ENCODE data around the gene LDAF1. TPM values are rescaled to one million over a fixed set of nuclear protein-coding genes. Genes with fewer than 3 reads are reported as not detected.

The LDAF1 gene
- total and polyA plus RNA-seq, 2 donors (not counting 1 experiment from before 2014, with no cell fraction given): 36.3 to 123 TPM

- DNase-seq (ENCODE audit: low read depth in 2 of 2): no peak
- H2AFZ ChIP-seq (ENCODE audit: low read length): no peak overlapping the region
- TF ChIP-seq, protein P1, sequence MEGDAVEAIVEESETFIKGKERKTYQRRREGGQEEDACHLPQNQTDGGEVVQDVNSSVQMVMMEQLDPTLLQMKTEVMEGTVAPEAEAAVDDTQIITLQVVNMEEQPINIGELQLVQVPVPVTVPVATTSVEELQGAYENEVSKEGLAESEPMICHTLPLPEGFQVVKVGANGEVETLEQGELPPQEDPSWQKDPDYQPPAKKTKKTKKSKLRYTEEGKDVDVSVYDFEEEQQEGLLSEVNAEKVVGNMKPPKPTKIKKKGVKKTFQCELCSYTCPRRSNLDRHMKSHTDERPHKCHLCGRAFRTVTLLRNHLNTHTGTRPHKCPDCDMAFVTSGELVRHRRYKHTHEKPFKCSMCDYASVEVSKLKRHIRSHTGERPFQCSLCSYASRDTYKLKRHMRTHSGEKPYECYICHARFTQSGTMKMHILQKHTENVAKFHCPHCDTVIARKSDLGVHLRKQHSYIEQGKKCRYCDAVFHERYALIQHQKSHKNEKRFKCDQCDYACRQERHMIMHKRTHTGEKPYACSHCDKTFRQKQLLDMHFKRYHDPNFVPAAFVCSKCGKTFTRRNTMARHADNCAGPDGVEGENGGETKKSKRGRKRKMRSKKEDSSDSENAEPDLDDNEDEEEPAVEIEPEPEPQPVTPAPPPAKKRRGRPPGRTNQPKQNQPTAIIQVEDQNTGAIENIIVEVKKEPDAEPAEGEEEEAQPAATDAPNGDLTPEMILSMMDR (conservative IDR thresholded peaks at IDR 0.05 in 1 of 2, IDR thresholded peaks at IDR 0.05 in 1 of 2; ENCODE audit: low read depth in 1 of 2, low read length in 2 of 2): no peak
- TF ChIP-seq EZH2 (IDR thresholded peaks at IDR 0.05; ENCODE audit: low read length, missing control alignments): no peak
Observed at GRCh38 chr16:21117567-21117966, 40.9 kb upstream of the LDAF1 start.

DNA sequence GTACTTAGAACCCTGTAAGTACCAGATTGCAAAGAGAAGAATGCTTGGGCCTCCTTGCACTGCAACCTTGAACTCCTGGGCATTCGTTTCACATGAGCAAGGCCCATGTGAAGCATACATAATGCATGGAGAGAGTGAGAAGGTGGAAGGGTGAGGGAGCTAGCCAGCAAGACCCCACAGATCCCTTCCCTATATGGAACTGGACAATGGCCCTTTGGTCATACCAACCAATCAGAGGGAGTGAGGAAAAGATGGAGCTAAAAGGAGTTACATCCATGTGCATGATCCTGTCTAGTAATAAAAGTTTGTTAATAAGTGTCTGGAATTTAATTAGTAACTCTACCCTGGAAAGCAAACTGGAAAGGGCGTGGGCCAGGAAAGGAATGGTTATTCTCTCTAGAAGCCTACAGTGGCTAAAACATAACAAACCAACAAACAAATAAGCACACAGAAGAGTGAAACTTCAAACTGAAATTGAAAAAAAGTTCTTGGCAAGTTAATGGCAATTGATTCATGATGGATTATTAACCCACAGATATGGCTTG lies 37.4 kb upstream of the LDAF1 start:
- Histone ChIP-seq H2AFZ (ENCODE audit: low read length) (no peak overlapping the region), H3K27ac (ENCODE audit: insufficient read depth, low read length) (no peak overlapping the region), H3K27me3 (ENCODE audit: control insufficient read depth, insufficient read depth, low read length) (peaks cover 2% of the 10 kb centered on the region), H3K4me2 (ENCODE audit: extremely low read depth, insufficient read depth, low read length) (no peak overlapping the region), H3K79me2 (ENCODE audit: control insufficient read depth, insufficient read depth, low read length) (no peaks in the 10 kb centered on the region), H3K9ac (ENCODE audit: insufficient read depth, low read length) (no peak overlapping the region), H3K36me3 (ENCODE audit: control insufficient read depth, insufficient read depth, low read length) (no peaks in the 10 kb centered on the region), H4K20me1 (ENCODE audit: control insufficient read depth, extremely low read depth, insufficient read depth, low read length) (no peaks in the 10 kb centered on the region), H3K4me3 (replicated peaks in 1 of 4; ENCODE audit: control extremely low read depth in 1 of 4, insufficient read depth in 1 of 4, low read depth in 3 of 4, low read length in 4 of 4) (no peak overlapping the region), H3K4me1 (ENCODE audit: control insufficient read depth, extremely low read depth, insufficient read depth, low read length) (no peaks in the 10 kb centered on the region), H3K9me3 (ENCODE audit: control insufficient read depth, insufficient read depth, low read depth, low read length) (no peaks in the 10 kb centered on the region)
- DNase-seq (ENCODE audit: low read depth in 2 of 2): no peak
- TF ChIP-seq EZH2 (IDR thresholded peaks at IDR 0.05; ENCODE audit: low read length, missing control alignments): no peak
- TF ChIP-seq, protein P1 (conservative IDR thresholded peaks at IDR 0.05 in 1 of 2, IDR thresholded peaks at IDR 0.05 in 1 of 2; ENCODE audit: low read depth in 1 of 2, low read length in 2 of 2): no peak

More at GRCh38 chr16:21117567-21117966, 40.9 kb upstream of the LDAF1 start:
- Histone ChIP-seq H3K27me3 (ENCODE audit: control insufficient read depth, insufficient read depth, low read length) (peaks cover 2% of the 10 kb centered on the region), H3K4me3 (replicated peaks in 1 of 4; ENCODE audit: control extremely low read depth in 1 of 4, insufficient read depth in 1 of 4, low read depth in 3 of 4, low read length in 4 of 4) (no peak overlapping the region), H3K27ac (ENCODE audit: insufficient read depth, low read length) (no peak overlapping the region), H3K4me1 (ENCODE audit: control insufficient read depth, extremely low read depth, insufficient read depth, low read length) (no peaks in the 10 kb centered on the region), H4K20me1 (ENCODE audit: control insufficient read depth, extremely low read depth, insufficient read depth, low read length) (no peaks in the 10 kb centered on the region), H3K36me3 (ENCODE audit: control insufficient read depth, insufficient read depth, low read length) (no peaks in the 10 kb centered on the region), H3K9ac (ENCODE audit: insufficient read depth, low read length) (no peak overlapping the region), H3K4me2 (ENCODE audit: extremely low read depth, insufficient read depth, low read length) (no peak overlapping the region), H3K79me2 (ENCODE audit: control insufficient read depth, insufficient read depth, low read length) (no peaks in the 10 kb centered on the region), H3K9me3 (ENCODE audit: control insufficient read depth, insufficient read depth, low read depth, low read length) (no peaks in the 10 kb centered on the region)

- H3K79me2 ChIP-seq (ENCODE audit: control insufficient read depth, insufficient read depth, low read length): no peaks in the 10 kb centered on the region
- H3K36me3 ChIP-seq (ENCODE audit: control insufficient read depth, insufficient read depth, low read length): no peaks in the 10 kb centered on the region
- TF ChIP-seq, protein P1 (conservative IDR thresholded peaks at IDR 0.05 in 1 of 2, IDR thresholded peaks at IDR 0.05 in 1 of 2; ENCODE audit: low read depth in 1 of 2, low read length in 2 of 2): no peak
- no peak for TF ChIP-seq EZH2 (IDR thresholded peaks at IDR 0.05; ENCODE audit: low read length, missing control alignments)
- H3K9ac ChIP-seq (ENCODE audit: insufficient read depth, low read length): no peak overlapping the region
- H3K9me3 ChIP-seq (ENCODE audit: control insufficient read depth, insufficient read depth, low read depth, low read length): no peaks in the 10 kb centered on the region
- no peak overlapping the region for H3K4me2 ChIP-seq (ENCODE audit: extremely low read depth, insufficient read depth, low read length)
- DNase-seq (ENCODE audit: low read depth in 2 of 2): no peak
- H3K4me1 ChIP-seq (ENCODE audit: control insufficient read depth, extremely low read depth, insufficient read depth, low read length): no peaks in the 10 kb centered on the region
- H3K27me3 ChIP-seq (ENCODE audit: control insufficient read depth, insufficient read depth, low read length): no peaks in the 10 kb centered on the region
- no peaks in the 10 kb centered on the region for H4K20me1 ChIP-seq (ENCODE audit: control insufficient read depth, extremely low read depth, insufficient read depth, low read length)
- H3K4me3 ChIP-seq (replicated peaks in 1 of 4; ENCODE audit: control extremely low read depth in 1 of 4, insufficient read depth in 1 of 4, low read depth in 3 of 4, low read length in 4 of 4): no peak overlapping the region
- no peak overlapping the region for H3K27ac ChIP-seq (ENCODE audit: insufficient read depth, low read length)
- H2AFZ ChIP-seq (ENCODE audit: low read length): no peak overlapping the region
Observed at GRCh38 chr16:21125191-21125590, 33.3 kb upstream of the LDAF1 start.
